H1 (cell line): Measurements from ENCODE around the gene FIGNL2. TPM values are rescaled to one million over a fixed set of nuclear protein-coding genes. Genes with fewer than 3 reads are reported as not detected.

Experiments
- E2F6 ChIP-seq: IDR thresholded peaks from 2 replicates; pipeline ENCODE4 v1.6.1; 2012; ENCODE audit warnings: inconsistent platforms
- KDM4A ChIP-seq: IDR thresholded peaks from one replicate; pipeline ENCODE4 v1.7.1; 2012; ENCODE audit warnings: low read depth, mild to moderate bottlenecking, moderate library complexity, low read length, inconsistent platforms; ENCODE audit not compliant: severe bottlenecking
- RAD21 ChIP-seq, 2 experiments: IDR thresholded peaks in 1 of 2; conservative IDR thresholded peaks in 1 of 2; 2 replicates each; pipeline ENCODE4 v1.6.1; 2011; ENCODE audit warnings: low read depth in 2 of 2, low read length in 2 of 2, improper control_type of control experiment in 1 of 2, inconsistent platforms in 1 of 2, mild to moderate bottlenecking in 1 of 2, moderate library complexity in 1 of 2
- RFX5 ChIP-seq: IDR thresholded peaks from 2 replicates; pipeline ENCODE4 v1.6.1; 2011; ENCODE audit warnings: low read depth, low read length, improper control_type of control experiment, borderline replicate concordance
- USF2 ChIP-seq: IDR thresholded peaks from 2 replicates; pipeline ENCODE4 v1.6.1; 2011; ENCODE audit warnings: low read length, improper control_type of control experiment
- ZNF274 ChIP-seq: IDR thresholded peaks from 2 replicates; pipeline ENCODE4 v1.7.0; 2012; ENCODE audit warnings: low read length, borderline replicate concordance; ENCODE audit errors: extremely low read depth
- polyA plus RNA-seq, 7 experiments: library from polyadenylated mRNA; depleted of rRNA in 3 of 7; stranded (reverse) in 5 of 7; unstranded in 2 of 7; fragments of >200 nt in 5 of 7; fragments of 200-250 nt in 2 of 7; gene quantifications; 1 replicate in 5 of 7; 2 replicates in 1 of 7; 4 replicates in 1 of 7; pipeline versions ENCODE4 v1.2.1 to v1.2.3, GENCODE V29; 2011 to 2013; ENCODE audit warnings: missing spikeins in 2 of 7, mixed read lengths in 2 of 7
- total RNA-seq: library from RNA; stranded (reverse); fragmentation: NEBNext Ultra II Directional; extraction: Animal tissue kit (Norgen Biotek cat#: 25700); gene quantifications from 2 replicates; pipeline ENCODE4 v1.2.1, GENCODE V29; 2021
- TF ChIP-seq, protein P1 (sequence below): fragments of 300-600 bp; sonication (generic); IDR thresholded peaks from 2 replicates; pipeline ENCODE4 v1.7.1; 2012; ENCODE audit warnings: low read length, moderate library complexity, mild to moderate bottlenecking, inconsistent platforms; ENCODE audit not compliant: insufficient replicate concordance

The FIGNL2 gene
- total and polyA plus RNA-seq, 2 of the 8 experiments (the other 6 are each of a cell fraction or from before 2014, with no cell fraction given): 6.5 to 7.1 TPM

- TF ChIP-seq E2F6: no peak
- no peak for TF ChIP-seq RFX5
- peak; percentile 57 to 74; a peak in 3 of 4 replicates for TF ChIP-seq RAD21 (IDR thresholded peaks at IDR 0.05 in 1 of 2, conservative IDR thresholded peaks at IDR 0.05 in 1 of 2; ENCODE audit: low read depth in 2 of 2, low read length in 2 of 2)
- TF ChIP-seq ZNF274: no peak
- TF ChIP-seq, protein P1, sequence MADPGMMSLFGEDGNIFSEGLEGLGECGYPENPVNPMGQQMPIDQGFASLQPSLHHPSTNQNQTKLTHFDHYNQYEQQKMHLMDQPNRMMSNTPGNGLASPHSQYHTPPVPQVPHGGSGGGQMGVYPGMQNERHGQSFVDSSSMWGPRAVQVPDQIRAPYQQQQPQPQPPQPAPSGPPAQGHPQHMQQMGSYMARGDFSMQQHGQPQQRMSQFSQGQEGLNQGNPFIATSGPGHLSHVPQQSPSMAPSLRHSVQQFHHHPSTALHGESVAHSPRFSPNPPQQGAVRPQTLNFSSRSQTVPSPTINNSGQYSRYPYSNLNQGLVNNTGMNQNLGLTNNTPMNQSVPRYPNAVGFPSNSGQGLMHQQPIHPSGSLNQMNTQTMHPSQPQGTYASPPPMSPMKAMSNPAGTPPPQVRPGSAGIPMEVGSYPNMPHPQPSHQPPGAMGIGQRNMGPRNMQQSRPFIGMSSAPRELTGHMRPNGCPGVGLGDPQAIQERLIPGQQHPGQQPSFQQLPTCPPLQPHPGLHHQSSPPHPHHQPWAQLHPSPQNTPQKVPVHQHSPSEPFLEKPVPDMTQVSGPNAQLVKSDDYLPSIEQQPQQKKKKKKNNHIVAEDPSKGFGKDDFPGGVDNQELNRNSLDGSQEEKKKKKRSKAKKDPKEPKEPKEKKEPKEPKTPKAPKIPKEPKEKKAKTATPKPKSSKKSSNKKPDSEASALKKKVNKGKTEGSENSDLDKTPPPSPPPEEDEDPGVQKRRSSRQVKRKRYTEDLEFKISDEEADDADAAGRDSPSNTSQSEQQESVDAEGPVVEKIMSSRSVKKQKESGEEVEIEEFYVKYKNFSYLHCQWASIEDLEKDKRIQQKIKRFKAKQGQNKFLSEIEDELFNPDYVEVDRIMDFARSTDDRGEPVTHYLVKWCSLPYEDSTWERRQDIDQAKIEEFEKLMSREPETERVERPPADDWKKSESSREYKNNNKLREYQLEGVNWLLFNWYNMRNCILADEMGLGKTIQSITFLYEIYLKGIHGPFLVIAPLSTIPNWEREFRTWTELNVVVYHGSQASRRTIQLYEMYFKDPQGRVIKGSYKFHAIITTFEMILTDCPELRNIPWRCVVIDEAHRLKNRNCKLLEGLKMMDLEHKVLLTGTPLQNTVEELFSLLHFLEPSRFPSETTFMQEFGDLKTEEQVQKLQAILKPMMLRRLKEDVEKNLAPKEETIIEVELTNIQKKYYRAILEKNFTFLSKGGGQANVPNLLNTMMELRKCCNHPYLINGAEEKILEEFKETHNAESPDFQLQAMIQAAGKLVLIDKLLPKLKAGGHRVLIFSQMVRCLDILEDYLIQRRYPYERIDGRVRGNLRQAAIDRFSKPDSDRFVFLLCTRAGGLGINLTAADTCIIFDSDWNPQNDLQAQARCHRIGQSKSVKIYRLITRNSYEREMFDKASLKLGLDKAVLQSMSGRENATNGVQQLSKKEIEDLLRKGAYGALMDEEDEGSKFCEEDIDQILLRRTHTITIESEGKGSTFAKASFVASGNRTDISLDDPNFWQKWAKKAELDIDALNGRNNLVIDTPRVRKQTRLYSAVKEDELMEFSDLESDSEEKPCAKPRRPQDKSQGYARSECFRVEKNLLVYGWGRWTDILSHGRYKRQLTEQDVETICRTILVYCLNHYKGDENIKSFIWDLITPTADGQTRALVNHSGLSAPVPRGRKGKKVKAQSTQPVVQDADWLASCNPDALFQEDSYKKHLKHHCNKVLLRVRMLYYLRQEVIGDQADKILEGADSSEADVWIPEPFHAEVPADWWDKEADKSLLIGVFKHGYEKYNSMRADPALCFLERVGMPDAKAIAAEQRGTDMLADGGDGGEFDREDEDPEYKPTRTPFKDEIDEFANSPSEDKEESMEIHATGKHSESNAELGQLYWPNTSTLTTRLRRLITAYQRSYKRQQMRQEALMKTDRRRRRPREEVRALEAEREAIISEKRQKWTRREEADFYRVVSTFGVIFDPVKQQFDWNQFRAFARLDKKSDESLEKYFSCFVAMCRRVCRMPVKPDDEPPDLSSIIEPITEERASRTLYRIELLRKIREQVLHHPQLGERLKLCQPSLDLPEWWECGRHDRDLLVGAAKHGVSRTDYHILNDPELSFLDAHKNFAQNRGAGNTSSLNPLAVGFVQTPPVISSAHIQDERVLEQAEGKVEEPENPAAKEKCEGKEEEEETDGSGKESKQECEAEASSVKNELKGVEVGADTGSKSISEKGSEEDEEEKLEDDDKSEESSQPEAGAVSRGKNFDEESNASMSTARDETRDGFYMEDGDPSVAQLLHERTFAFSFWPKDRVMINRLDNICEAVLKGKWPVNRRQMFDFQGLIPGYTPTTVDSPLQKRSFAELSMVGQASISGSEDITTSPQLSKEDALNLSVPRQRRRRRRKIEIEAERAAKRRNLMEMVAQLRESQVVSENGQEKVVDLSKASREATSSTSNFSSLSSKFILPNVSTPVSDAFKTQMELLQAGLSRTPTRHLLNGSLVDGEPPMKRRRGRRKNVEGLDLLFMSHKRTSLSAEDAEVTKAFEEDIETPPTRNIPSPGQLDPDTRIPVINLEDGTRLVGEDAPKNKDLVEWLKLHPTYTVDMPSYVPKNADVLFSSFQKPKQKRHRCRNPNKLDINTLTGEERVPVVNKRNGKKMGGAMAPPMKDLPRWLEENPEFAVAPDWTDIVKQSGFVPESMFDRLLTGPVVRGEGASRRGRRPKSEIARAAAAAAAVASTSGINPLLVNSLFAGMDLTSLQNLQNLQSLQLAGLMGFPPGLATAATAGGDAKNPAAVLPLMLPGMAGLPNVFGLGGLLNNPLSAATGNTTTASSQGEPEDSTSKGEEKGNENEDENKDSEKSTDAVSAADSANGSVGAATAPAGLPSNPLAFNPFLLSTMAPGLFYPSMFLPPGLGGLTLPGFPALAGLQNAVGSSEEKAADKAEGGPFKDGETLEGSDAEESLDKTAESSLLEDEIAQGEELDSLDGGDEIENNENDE: no peak
- TF ChIP-seq USF2: no peak
- peak; percentile 90 for TF ChIP-seq KDM4A
These were observed 34.0 kb downstream of the FIGNL2 start (continued) for GRCh38 chr12:51814311-51815088.
